IPS-18a (cell line): ENCODE measurements around the gene CFAP206.
"Not testable (repeated sequence)": the region's sequence is repeated elsewhere in the genome, so short reads cannot be mapped to it uniquely, and the experiment has no call there.

Experiments used
- H3K27ac ChIP-seq: one replicate; pipeline ENCODE4 v1.5.1; 2013; ENCODE audit warnings: low read length
- H3K27me3 ChIP-seq: one replicate; pipeline ENCODE4 v1.6.1; 2013; ENCODE audit warnings: mild to moderate bottlenecking, low read length; ENCODE audit not compliant: control insufficient read depth, insufficient read depth
- H3K36me3 ChIP-seq: one replicate; pipeline ENCODE4 v1.6.1; 2013; ENCODE audit warnings: low read depth, low read length; ENCODE audit not compliant: control insufficient read depth
- H3K4me1 ChIP-seq: one replicate; pipeline ENCODE4 v1.6.1; 2013; ENCODE audit warnings: low read depth, low read length; ENCODE audit not compliant: control insufficient read depth
- H3K4me3 ChIP-seq: one replicate; pipeline ENCODE4 v1.5.1; 2013; ENCODE audit warnings: low read length
- H3K9ac ChIP-seq: one replicate; pipeline ENCODE4 v1.6.1; 2013; ENCODE audit warnings: mild to moderate bottlenecking, low read length, moderate library complexity
- H3K9me3 ChIP-seq: one replicate; pipeline ENCODE4 v1.6.1; 2013; ENCODE audit warnings: low read depth, low read length; ENCODE audit not compliant: control insufficient read depth

CFAP206 gene

DNA sequence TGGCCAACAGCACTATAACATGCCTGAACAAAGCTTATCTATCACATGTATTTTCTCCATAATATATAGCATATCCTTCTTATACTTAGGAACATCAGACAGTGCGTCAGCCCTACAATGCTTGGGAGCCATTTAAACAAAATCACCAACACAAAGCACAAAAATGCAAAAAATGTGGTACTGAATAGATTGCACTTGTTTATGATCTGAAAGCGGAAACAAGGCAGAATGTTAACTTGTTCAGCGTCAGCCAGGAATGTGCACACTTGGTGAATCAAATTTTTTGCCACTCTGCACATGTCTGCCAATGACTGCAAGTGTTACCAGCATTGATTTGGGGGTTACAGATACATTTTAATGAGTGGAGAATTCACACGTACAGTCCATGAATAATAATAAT is 79.8 kb downstream of the CFAP206 start:
- no peaks in the 10 kb centered on the region for H3K4me1 ChIP-seq
- no peaks in the 10 kb centered on the region for H3K27me3 ChIP-seq
- no peaks in the 10 kb centered on the region for H3K9me3 ChIP-seq
- no peak overlapping the region for H3K9ac ChIP-seq
- H3K4me3 ChIP-seq = no peak overlapping the region
- H3K27ac ChIP-seq = no peak overlapping the region
- H3K36me3 ChIP-seq = no peaks in the 10 kb centered on the region

- not testable (repeated sequence) for H3K4me3 ChIP-seq, H3K36me3 ChIP-seq, H3K9me3 ChIP-seq, H3K27ac ChIP-seq, H3K4me1 ChIP-seq, H3K27me3 ChIP-seq, H3K9ac ChIP-seq
Observed at GRCh38 chr6:87489326-87489725, 81.6 kb downstream of the CFAP206 start.

DNA sequence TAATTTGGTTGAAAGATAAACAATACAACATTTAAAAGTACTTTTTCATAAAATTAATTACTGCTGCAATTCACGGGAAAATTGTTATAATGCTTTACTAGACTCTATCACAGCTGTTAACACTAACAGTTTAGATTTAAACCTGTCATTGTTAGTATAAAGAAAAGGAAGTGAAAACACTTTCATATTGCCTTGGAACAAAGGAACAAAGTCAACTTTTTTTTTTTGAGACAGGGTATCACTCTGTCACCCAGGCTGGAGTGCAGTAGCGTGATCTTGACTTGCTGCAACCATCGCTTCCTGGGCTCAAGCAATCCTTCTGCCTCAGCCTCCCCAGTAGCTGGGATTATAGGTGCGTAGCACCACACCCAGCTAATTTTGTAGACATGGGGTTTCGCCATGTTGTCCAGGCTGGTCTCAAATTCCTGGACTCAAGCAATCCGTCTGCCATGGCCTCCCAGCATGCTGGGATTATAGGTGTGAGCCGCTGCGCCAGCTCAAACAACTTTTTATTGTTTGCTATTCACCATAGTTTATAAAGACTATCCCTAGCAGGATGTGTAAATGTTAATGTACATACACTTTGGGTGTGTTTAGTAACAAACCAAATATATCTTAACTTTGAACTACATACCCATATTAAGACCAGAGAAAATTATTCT is 87.1 kb downstream of the CFAP206 start:
- Histone ChIP-seq H3K36me3 (no peaks in the 10 kb centered on the region), H3K27ac (no peak overlapping the region), H3K27me3 (no peaks in the 10 kb centered on the region), H3K4me1 (no peaks in the 10 kb centered on the region), H3K9ac (no peak overlapping the region), H3K4me3 (no peak overlapping the region), H3K9me3 (no peaks in the 10 kb centered on the region)

- Histone ChIP-seq H3K36me3 (no peaks in the 10 kb centered on the region), H3K27me3 (no peaks in the 10 kb centered on the region), H3K4me3 (no peak overlapping the region), H3K27ac (no peak overlapping the region), H3K4me1 (no peaks in the 10 kb centered on the region), H3K9me3 (no peaks in the 10 kb centered on the region), H3K9ac (no peak overlapping the region)
Observed at GRCh38 chr6:87498048-87498447, 90.3 kb downstream of the CFAP206 start.

- Histone ChIP-seq H3K36me3 (peaks cover 6% of the 10 kb centered on the region), H3K27me3 (no peaks in the 10 kb centered on the region), H3K9ac (no peak overlapping the region), H3K27ac (no peak overlapping the region), H3K4me1 (no peaks in the 10 kb centered on the region), H3K4me3 (no peak overlapping the region), H3K9me3 (no peaks in the 10 kb centered on the region)
Observed at GRCh38 chr6:87501809-87502572, 94.2 kb downstream of the CFAP206 start.

GRCh38 chr6:87504441-87504840 is 96.7 kb downstream of the CFAP206 start:
- H3K4me3 ChIP-seq = no peak overlapping the region
- H3K9ac ChIP-seq = no peak overlapping the region
- no peaks in the 10 kb centered on the region for H3K4me1 ChIP-seq
- H3K36me3 ChIP-seq = peaks cover 17% of the 10 kb centered on the region
- no peak overlapping the region for H3K27ac ChIP-seq
- H3K27me3 ChIP-seq = no peaks in the 10 kb centered on the region
- H3K9me3 ChIP-seq = no peaks in the 10 kb centered on the region
